Esophagus mucosa (tissue), 1 donor: ENCODE results near the gene C17orf50. TPM values are rescaled to one million over a fixed set of nuclear protein-coding genes. Genes with fewer than 3 reads are reported as not detected.

Source experiments
- ATAC-seq: fragments of 200-7000 bp; cut with Tn5 transposase; one replicate; pipeline ENCODE4 v1.9.1; 2020
- total RNA-seq: library from RNA; stranded (reverse); gene quantifications from one replicate; pipeline ENCODE4 v1.2.4, GENCODE V29; 2023
- donor health status: DM: yes; HTN: yes; CAD: no.

The C17orf50 gene
- total RNA-seq = not detected

DNA sequence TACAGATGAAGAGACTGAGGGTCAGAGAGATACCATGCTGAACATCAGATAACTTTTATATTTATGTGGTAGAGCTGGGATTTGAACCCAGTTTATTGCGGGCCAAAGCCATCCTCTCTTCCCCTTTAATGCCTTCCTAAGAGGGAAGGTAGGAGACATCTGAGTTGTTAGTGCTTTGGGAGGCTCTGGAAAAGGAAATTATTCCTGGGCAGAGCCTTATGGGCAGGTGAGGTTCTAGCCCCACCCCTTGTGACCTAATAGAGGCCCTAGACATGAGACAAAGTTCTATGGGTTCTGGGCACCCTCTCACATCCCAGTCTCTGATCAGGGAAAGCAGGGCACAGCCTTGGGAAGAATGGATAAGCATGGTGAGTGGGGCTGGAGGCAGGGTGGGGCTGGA lies at the start of gene C17orf50:
C17orf50 (plus strand) TSS at position 301 of the 400 bp plus-strand sequence; CDS start at position 356, 55 bp downstream.
- no peak for ATAC-seq

DNA sequence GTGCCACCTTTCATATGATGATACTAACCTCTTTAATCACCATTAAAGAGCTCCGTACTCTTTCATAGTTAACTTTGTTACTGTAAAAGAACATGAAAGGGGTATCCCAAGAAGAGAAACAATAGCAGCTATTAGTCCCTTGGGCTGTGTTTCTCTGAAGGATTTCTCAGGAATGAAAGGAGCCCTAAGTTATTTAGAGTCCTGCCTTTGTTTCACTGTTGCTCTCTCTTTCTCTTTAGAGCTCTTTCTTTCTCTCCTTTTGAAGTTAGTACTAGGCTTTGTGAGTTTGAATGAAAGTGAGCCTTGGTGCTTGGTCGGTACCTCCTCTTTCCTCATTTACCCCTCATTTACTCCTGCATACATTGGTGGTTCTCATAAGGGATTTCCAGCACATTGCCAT lies 49.7 kb upstream of the C17orf50 start:
- ATAC-seq = no peak

DNA sequence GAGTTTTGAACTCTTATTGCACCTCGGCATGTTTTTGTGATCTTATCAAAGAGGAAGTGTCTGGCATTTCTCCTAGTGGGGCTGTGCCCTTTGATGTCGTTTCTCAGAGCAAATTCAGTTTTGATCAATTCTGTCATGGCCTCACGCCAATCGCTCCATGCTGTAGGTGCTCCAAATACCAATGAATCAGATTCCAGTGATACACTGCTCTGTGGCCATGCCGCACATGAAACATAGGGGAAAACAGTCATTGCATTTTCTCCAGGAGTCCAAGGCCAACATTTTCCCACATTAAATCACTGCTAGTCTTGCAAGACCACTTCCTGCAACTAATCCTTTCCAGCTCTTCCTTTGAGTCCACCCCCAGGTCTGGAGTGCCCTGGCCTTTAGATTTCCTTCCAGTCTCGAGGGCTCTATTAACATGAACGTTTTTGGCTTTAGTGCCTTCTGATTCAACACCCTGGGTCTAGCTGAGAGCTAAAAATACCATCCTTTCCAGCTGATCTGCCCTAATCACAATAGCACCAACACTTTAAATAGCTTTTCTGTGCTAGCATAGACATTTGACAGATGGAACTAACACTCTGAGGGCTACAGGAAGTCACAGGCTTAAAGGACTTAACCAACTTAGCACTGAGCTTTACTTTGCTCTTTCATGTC lies 47.5 kb upstream of the C17orf50 start:
- no peak for ATAC-seq

DNA sequence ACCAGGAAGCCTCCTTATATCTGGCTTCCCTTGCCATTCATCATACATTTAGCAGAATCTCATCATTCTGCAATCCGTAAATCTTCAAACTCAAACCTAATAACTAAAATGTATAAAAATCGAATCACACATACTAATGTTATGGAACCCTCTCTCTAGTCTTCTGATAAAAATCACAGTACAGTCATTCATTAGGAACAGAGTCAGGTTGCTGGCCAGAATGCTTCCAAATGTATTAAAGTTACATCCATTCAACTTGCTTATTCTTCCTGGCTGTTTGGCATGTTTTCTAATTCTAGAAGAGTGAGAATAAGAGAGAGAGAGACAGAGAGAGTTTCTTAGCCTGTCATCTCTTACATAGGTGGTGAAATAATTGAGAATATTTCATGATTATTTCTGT lies 45.7 kb upstream of the C17orf50 start:
- no peak for ATAC-seq

DNA sequence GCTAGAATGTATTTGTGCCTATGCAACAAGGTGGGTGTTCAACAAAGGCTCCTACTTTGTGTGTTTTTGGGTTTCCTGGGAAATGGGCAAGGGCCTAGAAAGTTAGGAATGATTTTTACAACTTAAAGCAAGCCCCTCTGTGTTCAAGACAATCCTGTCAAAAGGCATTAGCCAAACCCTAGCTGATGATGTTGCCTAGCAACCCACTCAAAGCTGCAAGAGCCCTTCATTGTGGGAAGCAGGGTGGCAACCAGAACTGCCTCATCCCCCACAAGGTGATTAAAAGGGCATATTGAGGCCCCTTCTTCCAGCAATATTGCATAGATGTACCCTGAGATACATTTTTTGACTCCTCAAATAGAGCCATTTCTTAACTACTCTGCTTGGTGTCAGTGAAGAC lies 45.3 kb upstream of the C17orf50 start:
- ATAC-seq = no peak

DNA sequence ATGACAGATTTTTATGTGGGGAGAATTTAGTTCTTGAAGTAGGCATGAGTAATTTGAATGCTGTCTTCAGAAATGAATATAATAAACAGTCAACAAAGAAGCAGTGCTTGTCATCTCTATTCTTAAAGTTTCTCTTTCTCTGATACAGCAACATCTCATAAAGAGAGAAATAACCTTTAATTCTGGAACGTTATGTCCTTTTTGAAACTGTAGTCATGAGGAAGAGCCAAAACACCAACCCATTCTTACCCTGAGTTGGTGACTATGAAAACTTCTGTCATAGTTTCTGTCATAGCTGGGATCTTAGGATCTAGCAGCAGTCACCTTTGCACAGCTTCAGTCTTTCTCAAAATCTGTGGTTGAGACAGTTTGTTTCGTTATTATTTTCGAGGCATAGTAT lies 44.5 kb upstream of the C17orf50 start:
- no peak for ATAC-seq

DNA sequence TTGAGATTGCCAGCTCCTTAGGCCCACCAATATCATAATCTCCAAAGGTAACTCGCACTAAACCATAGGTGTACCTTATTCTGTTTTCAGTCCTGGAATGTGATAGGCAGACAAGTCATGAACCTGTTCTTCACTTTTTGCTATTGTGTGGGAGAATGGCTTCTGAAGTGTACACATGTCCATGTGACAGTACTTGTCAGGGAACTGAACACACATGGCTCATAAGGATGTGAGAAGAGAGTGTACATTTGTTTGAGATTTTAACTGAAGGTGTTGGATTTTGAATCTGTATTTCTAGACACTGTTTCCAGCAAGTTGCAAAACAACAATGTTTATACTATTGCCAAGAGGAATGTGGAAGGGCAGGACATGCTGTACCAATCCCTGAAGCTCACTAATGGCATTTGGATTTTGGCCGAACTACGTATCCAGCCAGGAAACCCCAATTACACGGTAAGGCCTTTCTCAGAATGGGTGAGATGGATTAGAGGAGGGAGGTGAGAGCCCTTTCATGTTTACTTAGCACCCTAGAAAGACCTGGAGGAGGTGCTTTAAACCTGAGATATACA lies 43.7 kb upstream of the C17orf50 start:
- no peak for ATAC-seq

DNA sequence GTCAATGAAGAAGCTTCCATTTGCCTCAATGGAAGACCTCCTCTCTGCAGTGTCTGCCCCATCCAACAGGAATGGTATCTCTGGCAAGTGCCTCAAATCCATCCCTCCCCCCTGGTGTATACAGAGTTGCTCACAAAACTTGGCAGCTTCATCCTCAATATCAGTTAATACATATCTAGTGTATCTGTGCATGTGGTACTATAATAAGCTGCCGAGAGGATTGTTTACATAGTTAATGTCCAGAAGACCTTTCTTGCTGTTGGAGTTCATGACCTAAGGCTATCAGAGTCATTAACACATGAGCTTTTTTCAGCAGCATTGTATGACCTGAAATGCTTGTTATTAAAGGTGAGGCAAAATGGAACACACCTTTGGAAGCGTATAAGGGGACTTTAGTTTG lies 43.2 kb upstream of the C17orf50 start:
- ATAC-seq = no peak

DNA sequence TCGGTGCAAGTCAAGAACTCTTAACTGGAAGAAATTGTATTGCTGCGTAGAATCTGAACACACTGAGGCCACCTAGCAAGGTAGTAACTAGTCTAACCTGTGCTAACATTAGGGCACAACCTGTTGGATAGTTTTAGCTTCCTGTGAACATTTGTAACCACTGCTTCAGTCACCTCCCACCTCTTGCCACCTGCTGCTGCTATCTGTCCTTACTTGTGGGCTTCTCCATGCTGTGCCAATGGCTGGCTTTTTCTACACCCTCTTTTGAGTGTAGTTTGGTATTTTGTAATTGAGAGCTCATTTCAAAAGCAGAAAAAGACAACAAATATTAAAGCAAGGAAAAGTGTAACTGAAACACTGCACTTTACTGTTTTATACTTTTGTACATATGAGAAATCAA lies 37.0 kb upstream of the C17orf50 start:
- ATAC-seq = no peak

DNA sequence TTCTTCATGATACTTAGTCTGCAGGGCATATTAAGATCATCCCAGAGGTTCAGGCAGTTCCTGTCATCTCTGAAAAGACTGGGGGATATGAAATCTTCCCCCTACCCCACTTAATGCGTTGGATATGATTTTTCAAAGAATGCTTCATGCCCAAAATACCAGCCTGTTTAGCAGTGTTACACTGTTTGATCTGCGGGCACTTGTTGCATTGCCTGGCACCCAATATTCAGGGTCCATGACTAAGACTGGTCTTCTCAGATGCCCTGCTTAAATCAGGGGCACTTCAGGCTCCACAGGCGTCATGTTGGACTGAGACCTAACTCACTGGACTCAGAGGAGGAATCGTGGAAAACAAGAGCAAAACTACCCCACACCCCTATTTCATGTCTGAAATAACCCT lies 35.6 kb upstream of the C17orf50 start:
- no peak for ATAC-seq

DNA sequence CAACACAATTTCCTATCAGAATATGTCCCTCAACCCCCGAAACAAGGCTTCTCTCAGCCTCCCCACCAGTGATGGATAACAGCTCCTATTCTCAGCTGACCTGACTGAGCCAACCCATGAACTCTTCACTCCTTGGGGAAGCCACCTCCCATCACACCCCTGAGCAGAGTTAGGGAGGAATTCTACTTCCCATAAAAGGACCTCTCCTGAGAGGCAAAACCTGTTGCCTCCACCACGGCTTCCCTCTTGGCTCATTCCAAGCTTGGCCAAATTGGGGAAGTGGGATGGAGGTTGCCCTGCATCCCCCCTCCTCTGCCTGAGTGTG lies 34.9 kb upstream of the C17orf50 start:
- ATAC-seq = no peak

DNA sequence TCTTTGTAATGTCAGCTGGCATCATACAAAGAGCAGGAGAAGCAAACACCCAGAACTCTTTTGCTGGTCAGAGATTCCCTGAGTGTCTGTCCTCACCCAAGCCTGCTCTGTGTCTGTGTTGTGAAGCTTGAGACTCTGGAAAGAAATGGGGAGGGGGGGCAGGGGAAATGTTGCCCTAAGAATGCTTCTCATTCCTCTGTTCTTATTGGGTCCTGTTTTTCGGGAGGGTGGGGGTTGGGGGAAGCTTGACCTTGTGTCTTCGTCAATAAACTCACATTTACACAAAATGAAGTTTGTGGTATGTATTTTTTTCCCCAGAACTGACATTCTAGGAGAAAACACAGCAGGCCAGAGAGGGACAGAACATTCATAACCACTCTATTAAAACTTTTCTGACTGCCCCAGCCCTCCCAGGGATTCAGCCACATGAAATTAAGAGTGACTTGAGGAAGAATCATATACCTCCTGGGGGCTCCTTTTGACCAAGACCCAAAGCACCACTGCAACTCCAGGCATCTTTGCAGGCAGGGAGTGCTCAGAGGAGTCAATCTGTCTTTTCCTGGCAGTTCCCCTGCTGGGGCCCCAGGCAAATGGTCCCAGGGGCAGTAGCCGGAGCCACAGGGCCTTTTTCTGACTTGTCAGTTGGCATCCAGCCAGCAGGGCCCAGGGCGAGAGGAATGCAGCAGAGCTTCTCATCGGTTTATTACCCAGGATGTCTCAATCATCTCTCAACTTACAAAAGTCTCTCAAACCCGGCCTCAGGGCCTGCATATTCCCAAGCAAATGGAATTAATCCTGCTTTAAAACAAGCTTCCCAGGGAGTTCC lies 34.3 kb upstream of the C17orf50 start:
- no peak for ATAC-seq

DNA sequence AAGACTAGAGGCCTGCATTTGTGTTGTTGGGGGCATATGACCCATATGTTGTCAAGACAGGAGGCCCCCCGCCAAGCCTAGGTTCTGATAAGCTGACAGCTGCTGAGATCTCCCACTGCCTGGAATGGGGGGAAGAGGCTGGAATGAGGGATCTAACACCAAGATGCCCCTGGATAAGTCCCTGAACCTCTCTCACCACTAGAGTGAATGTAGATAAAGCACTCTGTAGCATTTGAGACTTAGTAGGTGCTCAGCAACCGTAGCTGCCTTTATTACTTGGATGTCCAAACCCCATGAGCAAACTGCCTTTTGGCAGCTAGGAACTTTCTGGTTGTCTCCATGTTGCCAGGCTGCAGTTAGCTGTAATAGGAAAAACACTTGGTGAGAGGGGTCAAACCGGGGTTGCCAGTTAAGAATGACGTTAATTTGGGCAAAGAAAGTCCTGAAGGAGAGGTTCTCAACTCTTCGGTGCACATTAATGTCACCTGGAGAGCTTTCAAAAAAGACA lies 33.7 kb upstream of the C17orf50 start:
- ATAC-seq = no peak

DNA sequence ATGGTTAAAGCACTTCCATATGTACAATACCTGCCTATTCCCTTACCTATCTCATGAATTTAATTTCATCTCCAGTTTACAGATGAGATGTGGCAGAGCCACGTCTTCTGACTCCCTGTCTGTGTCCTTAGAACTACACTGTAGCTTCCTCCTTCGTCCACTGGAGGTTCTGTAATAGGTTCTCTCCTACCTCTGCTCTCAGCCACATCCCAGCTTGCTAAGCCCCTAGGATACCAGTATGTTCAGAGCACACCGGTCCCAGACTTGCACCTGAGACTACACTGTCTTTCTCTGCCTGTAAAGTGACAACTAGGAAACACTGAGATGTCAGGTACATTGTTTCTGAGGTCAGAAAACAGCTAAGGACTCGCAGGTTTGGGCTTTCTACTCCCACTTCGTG lies 33.1 kb upstream of the C17orf50 start:
- ATAC-seq = no peak

DNA sequence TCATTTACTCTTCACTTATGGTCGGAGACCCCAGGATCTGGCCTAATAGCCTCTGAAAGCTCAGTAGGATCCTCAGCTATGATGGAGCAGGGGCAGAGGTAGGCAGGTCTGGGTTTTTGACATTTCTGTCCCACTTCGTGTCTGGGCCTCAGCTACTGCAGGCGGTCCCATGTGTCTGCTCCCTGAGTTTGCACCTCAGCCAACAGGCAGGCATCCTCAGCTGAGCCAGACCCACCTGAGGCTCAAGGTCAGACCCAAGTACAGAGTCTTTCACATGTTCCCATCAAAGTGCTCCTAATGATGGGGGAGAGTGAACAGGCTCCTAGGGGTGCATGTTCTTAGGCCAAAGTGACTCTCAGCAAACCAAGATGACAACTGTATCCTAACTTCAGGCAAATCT lies 32.1 kb upstream of the C17orf50 start:
- no peak for ATAC-seq

DNA sequence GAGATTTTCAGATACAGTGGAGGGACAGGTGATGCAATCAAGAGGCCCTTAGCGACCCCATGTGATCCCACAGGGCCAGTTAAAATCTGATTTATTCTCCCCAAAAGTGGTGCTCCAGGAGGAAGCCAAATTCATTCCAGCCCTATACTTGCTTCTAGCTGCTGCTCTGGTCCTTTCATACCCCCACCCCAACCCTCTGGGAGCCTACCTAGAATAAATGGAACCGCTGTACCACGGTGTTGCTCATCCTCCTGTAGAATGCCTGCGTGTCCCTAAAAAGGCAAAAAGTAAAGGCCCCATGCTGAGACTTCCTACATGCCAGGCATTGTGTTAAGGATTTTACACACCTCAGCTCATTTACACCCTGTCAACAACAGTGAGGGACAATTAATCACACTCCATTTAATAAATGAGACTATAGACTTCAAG lies 31.3 kb upstream of the C17orf50 start:
- no peak for ATAC-seq

DNA sequence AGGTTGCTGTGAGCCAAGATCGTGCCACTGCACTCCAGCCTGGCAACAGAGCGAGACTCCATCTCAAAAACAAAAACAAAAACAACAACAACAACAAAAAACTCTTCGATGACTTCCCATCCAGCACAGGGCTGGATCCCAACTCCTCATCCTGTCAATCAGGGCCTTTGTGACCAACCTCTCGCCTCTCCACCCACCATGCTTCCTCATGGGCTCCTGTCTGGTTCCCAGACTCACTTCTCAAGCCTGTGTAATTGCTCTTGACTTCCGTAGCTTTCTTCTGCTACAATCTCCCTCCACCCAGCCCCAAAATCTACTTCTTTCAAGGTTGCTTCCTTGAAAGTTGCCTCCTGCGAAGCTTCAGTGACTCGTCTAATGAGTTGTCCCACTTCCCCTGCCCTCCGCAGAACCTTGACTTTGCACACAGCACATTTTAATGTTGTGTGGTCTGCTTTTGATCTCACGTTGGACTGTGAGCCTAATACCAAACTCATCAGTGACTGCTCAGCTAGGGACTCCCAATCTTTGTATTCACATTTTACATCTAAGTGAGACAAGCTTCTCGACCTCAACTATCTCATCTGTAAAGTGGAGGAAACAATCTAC lies 30.2 kb upstream of the C17orf50 start:
- ATAC-seq = no peak

DNA sequence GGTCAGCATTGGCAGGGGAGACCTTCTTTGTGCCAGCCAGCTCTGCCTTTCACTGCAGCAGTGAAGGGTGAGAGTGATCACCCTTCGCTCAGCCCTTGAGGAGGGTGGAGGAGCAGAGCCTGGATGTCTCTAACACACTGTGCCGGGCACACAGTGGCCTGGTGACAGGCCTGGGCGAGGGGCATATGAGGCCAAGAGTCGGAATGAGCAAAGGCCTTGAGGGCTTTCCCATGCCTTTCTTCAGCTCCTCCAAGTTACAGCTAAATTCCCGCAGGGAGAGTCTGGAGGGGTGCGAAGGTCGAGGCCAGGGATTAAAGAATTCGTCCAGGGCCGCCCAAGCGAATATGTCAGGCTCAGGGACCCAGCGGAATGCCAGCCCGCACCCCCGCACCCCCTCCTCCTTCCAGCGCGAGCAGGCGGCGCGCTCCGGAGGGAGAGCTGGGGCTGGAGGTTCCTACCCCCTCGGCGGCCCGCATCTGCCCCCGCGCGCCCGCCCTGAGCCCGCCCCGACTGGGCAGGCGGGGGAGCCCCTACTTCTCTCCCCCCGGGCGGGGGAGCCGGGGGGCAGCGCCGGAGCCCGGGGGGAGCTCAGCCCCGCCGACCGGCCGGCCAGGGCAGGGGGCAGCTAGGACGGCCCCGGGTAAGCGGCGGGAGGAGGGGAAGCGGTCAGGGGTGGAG lies 29.3 kb upstream of the C17orf50 start, which contains the start of gene RASL10B:
RASL10B (plus strand) TSS at position 401 of the 678 bp plus-strand sequence. CDS start 3,546 bp downstream, outside the sequence.
- ATAC-seq = peak; percentile 34

DNA sequence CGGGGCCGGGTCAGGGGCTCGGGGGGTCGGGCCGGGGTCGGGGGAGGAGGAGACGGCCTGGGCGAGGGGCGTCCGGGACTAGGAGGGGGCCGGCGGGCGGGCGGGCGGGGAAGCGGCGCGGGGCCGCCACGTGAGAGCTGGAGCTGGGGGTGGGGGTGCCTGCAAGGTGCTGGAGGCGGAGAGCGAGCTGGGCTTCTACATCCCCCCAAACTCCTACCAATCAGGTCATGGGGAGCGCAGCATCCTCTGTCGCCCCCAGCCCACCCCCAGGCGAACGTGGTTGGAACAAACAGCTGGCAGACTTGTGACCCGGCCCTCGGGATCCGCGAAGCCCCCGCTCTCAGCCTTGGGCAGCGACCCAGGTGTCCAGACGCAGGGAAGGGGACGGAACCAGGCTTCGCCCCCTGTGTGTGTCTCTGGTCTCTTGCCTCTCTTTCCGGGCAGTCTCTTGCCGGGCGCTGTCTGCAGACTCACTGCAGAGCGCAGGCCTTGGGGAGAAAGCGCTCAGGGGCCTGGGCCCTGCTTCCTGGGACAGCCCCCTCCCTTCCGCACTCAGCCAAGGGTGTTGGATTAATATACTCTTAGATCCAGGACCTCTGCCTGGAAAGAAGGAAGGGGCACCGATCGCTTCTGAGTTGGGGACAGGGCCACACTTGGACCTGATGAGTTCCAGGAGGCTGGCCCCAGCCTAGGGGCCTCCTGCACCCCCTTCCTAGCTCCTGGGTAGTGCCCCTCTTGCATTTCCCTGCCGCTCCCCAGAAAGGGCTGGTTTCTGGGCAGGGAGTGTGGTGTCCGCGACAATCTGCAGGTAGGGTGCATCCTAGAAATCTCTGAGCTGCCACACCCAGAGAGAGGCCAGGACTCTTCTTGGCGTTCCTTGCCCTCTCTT lies 28.5 kb upstream of the C17orf50 start:
- ATAC-seq = no peak

DNA sequence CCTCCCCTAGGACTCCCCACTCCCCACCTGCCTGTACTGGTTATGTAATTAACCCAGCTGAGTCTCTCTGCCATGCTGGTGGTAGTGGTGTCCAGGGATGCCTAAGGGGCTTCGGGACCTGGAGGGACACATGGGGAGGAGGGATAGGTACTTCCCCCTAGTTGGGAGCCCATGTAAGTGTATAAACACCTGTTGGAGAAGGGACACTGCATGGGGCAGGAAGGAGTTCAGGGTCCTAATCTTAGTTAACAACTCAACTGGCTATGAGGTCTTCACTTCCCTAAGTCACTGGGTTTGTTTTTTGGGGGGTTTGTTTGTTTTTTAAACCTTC lies 27.9 kb upstream of the C17orf50 start:
- no peak for ATAC-seq

DNA sequence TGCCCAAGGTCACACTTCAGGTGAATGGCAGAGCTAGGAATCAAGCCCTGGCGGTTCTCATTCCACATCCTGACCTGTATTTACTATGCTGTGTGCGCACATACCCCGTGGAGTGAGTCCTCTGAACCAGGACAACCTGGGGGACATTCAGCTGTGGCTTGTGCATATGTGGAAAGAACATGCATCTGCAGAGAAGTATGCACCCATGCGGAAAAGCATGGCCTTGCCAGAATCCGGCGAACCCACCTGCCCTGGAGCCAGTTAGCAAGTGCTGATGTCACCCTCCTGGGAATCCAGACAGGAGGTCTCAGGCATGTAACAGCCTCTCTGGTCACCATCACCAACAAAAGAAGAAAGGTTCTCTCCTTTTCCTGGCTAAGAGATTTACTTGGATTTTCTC lies 27.3 kb upstream of the C17orf50 start:
- no peak for ATAC-seq

DNA sequence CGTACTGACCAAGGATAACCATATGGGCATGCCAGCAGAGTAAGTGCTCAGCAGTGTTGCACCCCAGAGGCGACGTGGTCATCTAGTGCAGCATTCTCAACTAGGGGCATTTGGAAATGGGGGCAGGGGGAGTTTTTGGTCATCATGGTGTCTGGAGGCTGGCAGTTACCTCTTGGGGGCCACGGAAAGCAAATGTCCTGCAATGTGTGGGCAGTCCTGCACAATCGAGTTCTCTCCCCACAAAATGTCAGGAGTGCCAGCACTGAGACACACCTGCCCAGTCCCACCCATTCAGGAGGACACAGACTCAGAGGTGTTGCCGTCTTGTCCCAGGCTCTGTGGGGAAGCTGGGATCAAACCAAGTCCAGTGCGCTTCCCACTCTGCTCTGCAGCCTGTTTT lies 26.3 kb upstream of the C17orf50 start:
- ATAC-seq = no peak
